Skeletal muscle tissue (tissue), 4 donors: Measurements from ENCODE around the gene IRGC. TPM values are rescaled to one million over a fixed set of nuclear protein-coding genes. Genes with fewer than 3 reads are reported as not detected.
"Not testable (repeated sequence)": the region's sequence is repeated elsewhere in the genome, so short reads cannot be mapped to it uniquely, and the experiment has no call there.

Source experiments
- H3K27ac ChIP-seq: one replicate; pipeline ENCODE4 v1.7.0; 2013; ENCODE audit warnings: mild to moderate bottlenecking, low read depth, low read length, inconsistent platforms
- H3K27me3 ChIP-seq, 3 donors: one replicate each; pipeline ENCODE4 v1.7.0; 2013; ENCODE audit warnings: low read length in 3 of 3; ENCODE audit not compliant: control insufficient read depth in 3 of 3, insufficient read depth in 3 of 3
- H3K36me3 ChIP-seq, 3 donors: one replicate each; pipeline ENCODE4 v1.7.0; 2013; ENCODE audit warnings: low read length in 3 of 3; ENCODE audit not compliant: control insufficient read depth in 3 of 3, insufficient read depth in 3 of 3
- H3K4me1 ChIP-seq, 3 donors: one replicate each; pipeline ENCODE4 v1.7.0; 2013; ENCODE audit warnings: low read length in 3 of 3, mild to moderate bottlenecking in 3 of 3; ENCODE audit not compliant: control insufficient read depth in 3 of 3, insufficient read depth in 3 of 3
- H3K4me3 ChIP-seq, 3 donors: one replicate each; pipeline ENCODE4 v1.7.0; 2013; ENCODE audit warnings: low read length in 3 of 3
- H3K9ac ChIP-seq, 3 donors: one replicate each; pipeline ENCODE4 v1.7.0; 2013; ENCODE audit warnings: low read length in 3 of 3, mild to moderate bottlenecking in 3 of 3, moderate library complexity in 2 of 3, low read depth in 1 of 3
- H3K9me3 ChIP-seq, 3 donors: one replicate each; pipeline ENCODE4 v1.7.0; 2013; ENCODE audit warnings: low read length in 3 of 3; ENCODE audit not compliant: control insufficient read depth in 3 of 3
- total RNA-seq: library from RNA; depleted of rRNA; stranded (reverse); fragments of >200 nt; gene quantifications from one replicate; pipeline ENCODE4 v1.2.3, GENCODE V29; 2014
- donor health status: Osteomylitis.

IRGC gene
- total RNA-seq, 1 donor from 2014 or later: not detected

DNA sequence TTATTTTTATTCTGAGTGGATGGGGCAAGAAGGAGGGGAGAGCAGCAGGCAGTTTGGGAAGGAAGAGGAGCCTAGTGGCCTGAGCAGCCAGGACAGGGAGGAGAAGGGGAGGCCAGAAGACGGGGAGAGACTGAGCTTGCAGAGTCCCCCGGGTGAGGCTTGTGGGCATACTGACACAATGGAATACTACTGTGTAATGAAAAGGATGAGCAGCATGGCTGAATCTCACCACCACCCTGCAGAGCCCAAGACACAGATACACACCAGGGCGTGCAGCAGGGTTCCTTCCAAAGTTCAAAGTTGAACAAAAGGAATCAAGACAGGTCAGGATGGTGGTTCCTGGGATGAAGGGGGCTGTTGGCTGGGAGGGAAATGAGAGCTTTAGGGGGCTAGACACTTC lies 46.9 kb downstream of the IRGC start:
- Histone ChIP-seq H3K4me1 (peaks cover 0 to 18% (median 2%) of the 10 kb centered on the region in 3 donors), H3K4me3 (no peak overlapping the region), H3K9me3 (no peaks in the 10 kb centered on the region), H3K36me3 (no peaks in the 10 kb centered on the region), H3K27me3 (no peaks in the 10 kb centered on the region), H3K27ac (peak overlapping the region; percentile 40), H3K9ac (no peak overlapping the region)

DNA sequence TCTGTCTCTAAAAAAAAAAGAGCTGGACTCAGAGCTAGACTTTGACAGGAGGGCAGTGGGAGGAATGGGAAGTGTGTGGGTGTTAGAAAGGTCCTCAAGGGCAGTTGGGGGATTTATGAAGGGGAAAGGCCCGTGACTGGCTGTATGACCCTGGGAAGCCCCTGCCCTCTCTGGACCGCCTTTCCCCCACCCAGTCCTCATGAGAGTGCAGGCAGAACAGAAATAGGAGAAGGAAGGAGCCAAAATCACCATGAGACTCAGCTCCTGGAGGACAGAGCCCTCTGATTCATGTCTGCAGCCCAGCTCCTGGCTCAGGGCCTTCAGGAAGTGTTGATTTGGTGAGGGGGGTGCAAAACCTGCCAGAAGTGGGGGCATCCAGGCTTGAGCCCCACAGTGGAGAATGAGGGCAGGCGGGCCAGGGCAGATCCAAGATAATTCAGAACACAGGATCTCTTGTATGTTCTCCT lies 47.6 kb downstream of the IRGC start:
- Histone ChIP-seq H3K4me3 (no peak overlapping the region), H3K36me3 (no peaks in the 10 kb centered on the region), H3K27ac (peak overlapping the region; percentile 40), H3K9ac (no peak overlapping the region), H3K27me3 (no peaks in the 10 kb centered on the region), H3K4me1 (peaks cover 0 to 18% (median 2%) of the 10 kb centered on the region in 3 donors), H3K9me3 (no peaks in the 10 kb centered on the region)

GRCh38 chr19:43764684-43765083 lies 48.8 kb downstream of the IRGC start:
- H3K4me3 ChIP-seq, H3K27me3 ChIP-seq, H3K36me3 ChIP-seq, H3K9me3 ChIP-seq: not testable (repeated sequence)
- H3K27ac ChIP-seq: peak overlapping the region; percentile 52
- H3K4me1 ChIP-seq: peaks cover 0 to 18% (median 2%) of the 10 kb centered on the region in 3 donors
- peak overlapping the region in 1 of 3 donors; percentile 50 for H3K9ac ChIP-seq

- H3K4me1 ChIP-seq: peaks cover 0 to 18% (median 2%) of the 10 kb centered on the region in 3 donors
- H3K4me3 ChIP-seq: no peak overlapping the region
- H3K36me3 ChIP-seq: no peaks in the 10 kb centered on the region
- peak overlapping the region; percentile 52 for H3K27ac ChIP-seq
- no peaks in the 10 kb centered on the region for H3K9me3 ChIP-seq
- peak overlapping the region in 1 of 3 donors; percentile 50 for H3K9ac ChIP-seq
- H3K27me3 ChIP-seq: peaks cover 0 to 2% (median 0%) of the 10 kb centered on the region in 3 donors
Measured at GRCh38 chr19:43765109-43765876, 49.4 kb downstream of the IRGC start.

GRCh38 chr19:43766755-43767043 lies 50.8 kb downstream of the IRGC start:
- peaks cover 0 to 18% (median 2%) of the 10 kb centered on the region in 3 donors for H3K4me1 ChIP-seq
- no peak overlapping the region for H3K4me3 ChIP-seq
- H3K9me3 ChIP-seq: no peaks in the 10 kb centered on the region
- H3K27ac ChIP-seq: no peak overlapping the region
- H3K27me3 ChIP-seq: peaks cover 0 to 7% (median 0%) of the 10 kb centered on the region in 3 donors
- no peaks in the 10 kb centered on the region for H3K36me3 ChIP-seq
- no peak overlapping the region for H3K9ac ChIP-seq

- H3K27ac ChIP-seq: no peak overlapping the region
- no peaks in the 10 kb centered on the region for H3K9me3 ChIP-seq
- no peak overlapping the region for H3K4me3 ChIP-seq
- no peak overlapping the region for H3K9ac ChIP-seq
- H3K4me1 ChIP-seq: peaks cover 0 to 18% (median 2%) of the 10 kb centered on the region in 3 donors
- no peaks in the 10 kb centered on the region for H3K36me3 ChIP-seq
- peaks cover 0 to 7% (median 0%) of the 10 kb centered on the region in 3 donors for H3K27me3 ChIP-seq
Measured at GRCh38 chr19:43767316-43767715, 51.4 kb downstream of the IRGC start.

DNA sequence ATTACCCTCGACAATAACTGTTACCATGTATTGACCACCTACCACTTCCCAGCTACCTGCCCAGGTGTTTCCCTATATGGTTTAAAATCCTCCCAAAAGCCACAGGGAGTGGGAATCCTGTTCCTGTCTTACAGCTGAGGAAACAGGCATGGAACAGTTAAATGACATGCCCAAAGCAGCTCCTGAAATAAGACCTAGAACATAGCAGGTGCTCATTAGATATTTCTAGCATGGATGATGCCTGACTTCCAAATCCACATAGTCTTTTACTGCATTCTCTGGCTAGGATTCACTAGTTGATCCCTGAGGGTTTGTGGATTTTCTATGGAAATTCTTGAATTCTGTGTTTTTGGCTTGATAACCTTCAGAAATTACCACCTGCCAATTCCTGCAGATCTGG lies 51.9 kb downstream of the IRGC start:
- H3K4me3 ChIP-seq: no peak overlapping the region
- no peak overlapping the region for H3K27ac ChIP-seq
- peaks cover 0 to 18% (median 2%) of the 10 kb centered on the region in 3 donors for H3K4me1 ChIP-seq
- no peaks in the 10 kb centered on the region for H3K9me3 ChIP-seq
- no peak overlapping the region for H3K9ac ChIP-seq
- peaks cover 0 to 7% (median 0%) of the 10 kb centered on the region in 3 donors for H3K27me3 ChIP-seq
- no peaks in the 10 kb centered on the region for H3K36me3 ChIP-seq

DNA sequence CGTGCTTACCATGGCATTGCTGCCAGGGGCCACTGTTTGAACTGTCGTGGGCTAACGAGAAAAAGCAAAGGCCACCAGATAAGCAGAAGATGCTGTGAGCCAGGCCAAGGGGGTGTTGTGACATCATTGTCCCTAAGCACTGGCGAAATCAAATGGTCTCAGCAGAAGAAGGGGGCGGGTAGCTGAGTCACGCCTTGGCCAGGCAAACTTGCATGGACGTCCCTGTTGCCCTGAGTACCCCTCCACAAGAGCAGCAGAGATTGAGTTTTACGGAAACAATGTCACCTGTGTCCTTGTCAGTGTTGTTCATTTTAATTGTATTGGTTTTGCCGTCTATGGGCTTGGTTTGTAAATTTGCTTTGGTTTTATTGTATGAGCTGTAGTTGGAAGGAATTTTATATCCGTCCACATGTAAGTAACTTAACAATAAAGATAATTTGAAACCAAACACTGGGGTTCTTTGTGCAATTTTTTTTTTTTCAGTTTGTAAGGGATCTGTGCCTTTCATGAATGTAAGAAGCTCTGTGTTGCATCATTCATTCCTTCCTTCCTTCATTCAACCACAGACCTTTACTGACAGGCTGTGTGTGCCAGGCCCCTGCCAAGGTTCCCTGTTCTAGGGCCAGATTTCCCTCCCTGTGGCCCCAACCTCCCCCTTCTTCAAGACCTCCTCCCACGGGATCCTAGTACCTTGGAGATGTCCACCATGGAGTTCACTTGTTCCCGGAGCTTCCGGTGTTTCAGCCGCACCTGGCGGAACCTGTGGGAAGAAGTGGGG lies 52.6 kb downstream of the IRGC start:
- H3K9me3 ChIP-seq: no peaks in the 10 kb centered on the region
- H3K4me1 ChIP-seq: peaks cover 0 to 18% (median 2%) of the 10 kb centered on the region in 3 donors
- no peak overlapping the region for H3K4me3 ChIP-seq
- no peak overlapping the region for H3K9ac ChIP-seq
- H3K36me3 ChIP-seq: no peaks in the 10 kb centered on the region
- no peak overlapping the region for H3K27ac ChIP-seq
- H3K27me3 ChIP-seq: peaks cover 0 to 12% (median 2%) of the 10 kb centered on the region in 3 donors

GRCh38 chr19:43769256-43769655 lies 53.4 kb downstream of the IRGC start:
- Histone ChIP-seq H3K9me3 (no peaks in the 10 kb centered on the region), H3K36me3 (no peaks in the 10 kb centered on the region), H3K4me3 (no peak overlapping the region), H3K9ac (no peak overlapping the region), H3K27ac (no peak overlapping the region), H3K27me3 (peaks cover 0 to 20% (median 5%) of the 10 kb centered on the region in 3 donors), H3K4me1 (peaks cover 4 to 24% (median 4%) of the 10 kb centered on the region in 3 donors)
